ENCODE measurements around the gene SARDH.

Gene SARDH

GRCh38 chr9:133772581-133772980 is 34.4 kb upstream of the SARDH start:
- peaks cover 0 to 65% of the 10 kb centered on the region in 2 experiments; a peak in 1 of 3 replicates for H3K36me3 ChIP-seq (ENCODE audit: control insufficient read depth in 2 of 2, insufficient read depth in 1 of 2, low read length in 2 of 2)

GRCh38 chr9:133771486-133772482 is 33.6 kb upstream of the SARDH start:
- POLR2A ChIA-PET: no interaction called here

More at GRCh38 chr9:133772581-133772980, 34.4 kb upstream of the SARDH start:
- no peak for TF ChIP-seq ZNF544 (tag by site-specific recombination; IDR thresholded peaks at IDR 0.05)
- POLR2A ChIA-PET: no interaction called here
- Histone ChIP-seq H3K4me3 (ENCODE audit: low read depth, low read length) (no peak overlapping the region), H3K27ac (ENCODE audit: extremely low read depth, low read depth, low read length) (no peak overlapping the region), H3K4me1 (ENCODE audit: control insufficient read depth, insufficient read depth, low read length) (no peaks in the 10 kb centered on the region), H3K9me3 (ENCODE audit: control insufficient read depth, insufficient read depth, low read depth, low read length) (no peaks in the 10 kb centered on the region)
- CTCF ChIA-PET: interaction anchor here (1.2 to 8.2 kb wide), 3 partner anchors 9 to 221 kb away, joined by 4 to 66 read pairs (median 12); no protein-coding TSS in a partner anchor

GRCh38 chr9:133770076-133770777 is 32.1 kb upstream of the SARDH start:
- Histone ChIP-seq H3K9me3 (ENCODE audit: control insufficient read depth, insufficient read depth, low read depth, low read length) (no peaks in the 10 kb centered on the region), H3K36me3 (ENCODE audit: control insufficient read depth in 2 of 2, insufficient read depth in 1 of 2, low read length in 2 of 2) (peaks cover 0 to 54% of the 10 kb centered on the region in 2 experiments; a peak in 1 of 3 replicates), H3K4me1 (ENCODE audit: control insufficient read depth, insufficient read depth, low read length) (no peaks in the 10 kb centered on the region), H3K4me3 (ENCODE audit: low read depth, low read length) (no peak overlapping the region), H3K27ac (ENCODE audit: extremely low read depth, low read depth, low read length) (no peak overlapping the region)
- TF ChIP-seq SCRT1 (tag by site-specific recombination; IDR thresholded peaks at IDR 0.05; ENCODE audit: borderline replicate concordance): no peak
- no peak for TF ChIP-seq GLI4 (tag by site-specific recombination; IDR thresholded peaks at IDR 0.05)
- no peak for TF ChIP-seq PBX3 (CRISPR knock-in tag; IDR thresholded peaks at IDR 0.05)
- TF ChIP-seq ZNF398 (tag by site-specific recombination; IDR thresholded peaks at IDR 0.05): no peak
- TF ChIP-seq ZNF292 (tag by site-specific recombination; IDR thresholded peaks at IDR 0.05; ENCODE audit: borderline replicate concordance, low read depth): no peak
- TF ChIP-seq YY1 (tag by site-specific recombination; IDR thresholded peaks at IDR 0.05): no peak
- TF ChIP-seq ZNF580 (tag by site-specific recombination; IDR thresholded peaks at IDR 0.05): no peak
- TF ChIP-seq ZBTB21 (tag by site-specific recombination; IDR thresholded peaks at IDR 0.05): no peak
- no peak for TF ChIP-seq ZNF514 (tag by site-specific recombination; IDR thresholded peaks at IDR 0.05)
- ChIA-PET POLR2A (no interaction called here), CTCF (interaction anchor here (2.2 to 8.2 kb wide), 4 partner anchors 12 to 225 kb away, joined by 6 to 66 read pairs (median 10); no protein-coding TSS in a partner anchor)

More at GRCh38 chr9:133771486-133772482, 33.6 kb upstream of the SARDH start:
- Histone ChIP-seq H3K4me3 (ENCODE audit: low read depth, low read length) (no peak overlapping the region), H3K27ac (ENCODE audit: extremely low read depth, low read depth, low read length) (no peak overlapping the region), H3K36me3 (ENCODE audit: control insufficient read depth in 2 of 2, insufficient read depth in 1 of 2, low read length in 2 of 2) (peaks cover 0 to 65% of the 10 kb centered on the region in 2 experiments; a peak in 1 of 3 replicates), H3K9me3 (ENCODE audit: control insufficient read depth, insufficient read depth, low read depth, low read length) (no peaks in the 10 kb centered on the region), H3K4me1 (ENCODE audit: control insufficient read depth, insufficient read depth, low read length) (no peaks in the 10 kb centered on the region)
- TF ChIP-seq PRDM6 (tag by site-specific recombination; IDR thresholded peaks at IDR 0.05): no peak
- CTCF ChIA-PET: interaction anchor here (0.6 to 8.2 kb wide), 6 partner anchors 10 to 224 kb away, joined by 3 to 66 read pairs (median 10); no protein-coding TSS in a partner anchor

All from HEK293 (cell line).